Measurements from ENCODE around the gene FAM72D.
"Not testable (repeated sequence)": the region's sequence is repeated elsewhere in the genome, so short reads cannot be mapped to it uniquely, and the experiment has no call there.

FAM72D gene

DNA sequence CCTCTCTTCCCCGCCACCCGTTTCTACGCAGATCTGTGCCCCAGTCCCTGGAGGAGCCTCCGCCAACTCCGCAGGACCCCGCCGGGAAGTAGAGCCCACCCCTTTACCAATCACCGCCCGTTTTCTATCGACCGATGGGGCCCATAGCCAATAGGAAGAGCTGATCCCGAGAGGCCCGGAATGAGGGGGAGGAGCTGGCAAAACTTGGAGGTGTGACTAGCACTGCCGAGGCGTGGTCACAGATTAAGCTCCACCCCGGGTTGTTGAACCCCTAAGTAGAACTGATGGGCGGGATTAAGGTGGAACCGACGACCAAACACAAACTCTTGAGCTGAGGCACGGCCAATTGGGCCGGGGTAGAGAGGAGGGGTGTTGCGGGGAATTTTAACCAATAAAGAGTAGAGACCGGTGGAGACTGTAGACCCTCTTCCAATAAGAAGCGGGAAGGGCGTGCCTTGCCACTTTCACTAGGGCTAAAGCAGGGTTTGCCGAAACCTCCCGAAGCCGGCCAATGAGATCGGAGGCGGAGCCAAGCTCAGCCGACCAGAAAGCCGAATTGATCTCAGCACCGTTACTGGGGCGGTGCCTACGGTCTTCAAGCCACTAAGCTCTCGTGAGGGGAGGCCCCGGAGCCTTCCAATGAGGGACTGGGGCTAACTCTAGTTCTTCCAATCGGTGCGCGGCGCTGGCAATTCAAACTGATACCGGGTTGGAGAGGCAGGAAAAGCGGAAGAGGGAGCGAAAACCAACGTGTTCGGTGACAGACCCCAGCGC is at the start of gene FAM72D, which contains the start of gene SRGAP2B:
TSS of gene FAM72D (plus strand) at position 691 of the 774 bp plus-strand sequence. CDS start 874 bp downstream, outside the sequence.
TSS of gene SRGAP2B (minus strand) at position 45 of the 774 bp plus-strand sequence. CDS start 2,427 bp downstream, outside the sequence.
- not testable (repeated sequence) for H3K9me3 ChIP-seq (ENCODE audit: control insufficient read depth in 1 of 2, low read length in 2 of 2); H3K4me1 ChIP-seq (ENCODE audit: control insufficient read depth in 1 of 2, insufficient read depth in 2 of 2, low read length in 2 of 2); H3K9ac ChIP-seq (ENCODE audit: low read depth in 1 of 2, low read length in 2 of 2); H3K27me3 ChIP-seq (ENCODE audit: control insufficient read depth in 1 of 2, insufficient read depth in 2 of 2, low read length in 2 of 2); H3K27ac ChIP-seq (ENCODE audit: low read depth, low read length); H3K36me3 ChIP-seq (ENCODE audit: control insufficient read depth in 1 of 2, insufficient read depth in 2 of 2, low read length in 2 of 2)
- peak within 1 kb of the TSS in 1 of 2 donors; percentile 54 for H3K4me3 ChIP-seq (ENCODE audit: low read depth in 1 of 2, low read length in 2 of 2)

DNA sequence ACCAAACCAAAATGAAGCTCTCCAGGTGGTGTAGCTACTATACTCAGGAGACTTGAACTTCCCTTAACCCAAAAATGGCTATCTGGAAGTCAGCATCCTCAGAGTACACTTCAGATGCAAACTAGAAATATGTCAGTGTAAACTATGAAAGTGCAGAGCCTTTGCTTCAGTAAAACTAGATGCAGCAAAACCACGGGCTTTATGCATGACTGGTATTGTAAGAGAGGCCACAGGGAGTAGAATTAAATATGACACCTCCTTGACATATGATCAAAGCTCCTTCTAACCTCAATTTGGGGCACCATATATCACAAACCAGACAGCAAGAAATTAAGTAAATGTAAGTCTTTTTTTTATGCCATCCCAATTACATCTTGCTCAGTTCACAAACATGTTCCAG is 48.2 kb upstream of the FAM72D start:
- not testable (repeated sequence) for H3K27ac ChIP-seq (ENCODE audit: low read depth, low read length); H3K4me3 ChIP-seq (ENCODE audit: low read depth in 1 of 2, low read length in 2 of 2); H3K9me3 ChIP-seq (ENCODE audit: control insufficient read depth in 1 of 2, low read length in 2 of 2); H3K4me1 ChIP-seq (ENCODE audit: control insufficient read depth in 1 of 2, insufficient read depth in 2 of 2, low read length in 2 of 2); H3K27me3 ChIP-seq (ENCODE audit: control insufficient read depth in 1 of 2, insufficient read depth in 2 of 2, low read length in 2 of 2); H3K9ac ChIP-seq (ENCODE audit: low read depth in 1 of 2, low read length in 2 of 2); H3K36me3 ChIP-seq (ENCODE audit: control insufficient read depth in 1 of 2, insufficient read depth in 2 of 2, low read length in 2 of 2)

DNA sequence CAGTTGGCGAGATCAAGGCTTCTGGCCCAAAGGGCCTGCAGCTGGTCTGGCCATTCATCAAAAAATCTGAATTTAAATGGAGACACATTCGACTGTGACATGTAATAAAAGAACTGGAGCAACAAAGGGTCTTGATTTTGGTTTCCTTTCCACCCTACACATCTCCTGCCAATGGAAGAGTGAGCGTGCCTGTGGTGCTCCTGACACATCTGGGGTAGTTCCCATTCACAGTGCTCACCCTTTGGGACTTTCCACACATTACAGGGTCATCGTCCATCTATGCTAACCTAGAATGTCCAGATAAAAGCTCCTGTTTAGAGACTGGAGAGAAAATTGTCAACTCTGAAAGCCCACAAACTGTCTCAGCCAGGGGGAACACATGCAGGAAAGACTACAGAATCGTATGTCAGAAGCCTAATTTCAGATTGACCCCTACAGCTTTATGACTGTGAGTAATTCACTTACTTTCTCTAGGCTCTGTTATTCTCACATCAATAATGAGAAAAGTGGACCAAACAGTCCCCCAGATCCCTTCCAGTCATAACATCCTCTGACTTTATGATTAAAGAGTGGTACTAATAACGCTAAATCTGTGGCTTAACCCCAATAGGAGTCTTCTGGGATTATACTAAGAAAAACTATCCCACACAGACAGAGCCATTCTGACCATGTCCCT is 47.5 kb upstream of the FAM72D start:
- H3K9me3 ChIP-seq (ENCODE audit: control insufficient read depth in 1 of 2, low read length in 2 of 2); H3K9ac ChIP-seq (ENCODE audit: low read depth in 1 of 2, low read length in 2 of 2); H3K4me1 ChIP-seq (ENCODE audit: control insufficient read depth in 1 of 2, insufficient read depth in 2 of 2, low read length in 2 of 2); H3K36me3 ChIP-seq (ENCODE audit: control insufficient read depth in 1 of 2, insufficient read depth in 2 of 2, low read length in 2 of 2); H3K4me3 ChIP-seq (ENCODE audit: low read depth in 1 of 2, low read length in 2 of 2); H3K27me3 ChIP-seq (ENCODE audit: control insufficient read depth in 1 of 2, insufficient read depth in 2 of 2, low read length in 2 of 2); H3K27ac ChIP-seq (ENCODE audit: low read depth, low read length): not testable (repeated sequence)

DNA sequence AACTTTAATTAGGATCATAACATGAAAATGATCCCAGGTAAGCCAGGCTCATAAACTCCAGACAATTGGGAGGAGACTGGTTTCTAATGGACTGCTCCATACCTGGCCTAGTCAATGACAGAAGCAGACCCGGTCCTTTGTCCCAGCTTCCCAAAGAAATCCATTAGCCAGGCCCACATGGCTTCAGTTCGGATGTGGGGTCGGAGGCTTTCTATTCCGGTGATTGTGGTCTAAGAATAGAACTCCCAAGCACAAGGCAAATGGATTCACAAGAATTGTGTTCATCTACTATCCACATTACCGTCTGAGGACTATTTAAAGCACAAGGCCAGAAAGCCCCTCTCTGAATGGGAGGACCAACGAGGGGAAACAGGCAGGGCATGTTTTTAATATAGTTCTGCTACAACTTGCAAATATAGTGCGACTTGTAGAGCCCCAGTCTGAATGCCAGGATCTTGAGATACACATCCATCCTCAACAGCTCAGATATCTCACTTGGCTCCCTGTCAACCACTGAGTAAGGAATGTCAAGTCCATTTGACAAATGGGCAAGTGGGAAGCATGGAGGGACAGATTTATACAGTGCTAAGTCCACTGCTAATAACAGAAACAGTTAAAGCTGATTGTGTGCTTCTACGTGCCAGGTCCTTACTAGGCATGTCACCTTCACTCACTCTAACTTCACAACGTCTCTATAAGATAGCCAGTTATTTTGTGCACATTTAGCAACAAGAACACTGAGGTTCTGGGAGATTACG is 43.6 kb upstream of the FAM72D start:
- H3K9me3 ChIP-seq (ENCODE audit: control insufficient read depth in 1 of 2, low read length in 2 of 2); H3K27me3 ChIP-seq (ENCODE audit: control insufficient read depth in 1 of 2, insufficient read depth in 2 of 2, low read length in 2 of 2); H3K36me3 ChIP-seq (ENCODE audit: control insufficient read depth in 1 of 2, insufficient read depth in 2 of 2, low read length in 2 of 2); H3K4me1 ChIP-seq (ENCODE audit: control insufficient read depth in 1 of 2, insufficient read depth in 2 of 2, low read length in 2 of 2); H3K9ac ChIP-seq (ENCODE audit: low read depth in 1 of 2, low read length in 2 of 2); H3K27ac ChIP-seq (ENCODE audit: low read depth, low read length); H3K4me3 ChIP-seq (ENCODE audit: low read depth in 1 of 2, low read length in 2 of 2): not testable (repeated sequence)

DNA sequence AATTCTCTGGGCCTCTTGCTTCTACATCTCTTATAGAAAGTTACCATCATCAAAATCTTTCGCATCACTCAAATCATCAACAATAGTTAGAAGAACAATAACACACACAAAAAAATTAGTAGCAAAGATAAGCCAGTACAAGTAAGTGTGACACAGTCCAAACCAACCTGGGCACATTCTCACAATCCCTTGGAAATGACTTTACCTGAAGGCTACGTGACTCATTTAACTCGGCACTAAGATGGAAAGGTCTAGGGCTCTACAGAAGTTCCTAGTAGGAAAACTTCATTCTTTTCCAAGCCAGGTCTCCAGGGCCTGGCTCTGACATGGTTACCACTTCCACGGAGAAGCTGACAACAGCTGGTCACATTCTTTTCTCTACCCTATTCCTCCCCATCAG is 42.3 kb upstream of the FAM72D start:
- H3K27me3 ChIP-seq (ENCODE audit: control insufficient read depth in 1 of 2, insufficient read depth in 2 of 2, low read length in 2 of 2); H3K27ac ChIP-seq (ENCODE audit: low read depth, low read length); H3K4me3 ChIP-seq (ENCODE audit: low read depth in 1 of 2, low read length in 2 of 2); H3K4me1 ChIP-seq (ENCODE audit: control insufficient read depth in 1 of 2, insufficient read depth in 2 of 2, low read length in 2 of 2); H3K36me3 ChIP-seq (ENCODE audit: control insufficient read depth in 1 of 2, insufficient read depth in 2 of 2, low read length in 2 of 2); H3K9ac ChIP-seq (ENCODE audit: low read depth in 1 of 2, low read length in 2 of 2); H3K9me3 ChIP-seq (ENCODE audit: control insufficient read depth in 1 of 2, low read length in 2 of 2): not testable (repeated sequence)

DNA sequence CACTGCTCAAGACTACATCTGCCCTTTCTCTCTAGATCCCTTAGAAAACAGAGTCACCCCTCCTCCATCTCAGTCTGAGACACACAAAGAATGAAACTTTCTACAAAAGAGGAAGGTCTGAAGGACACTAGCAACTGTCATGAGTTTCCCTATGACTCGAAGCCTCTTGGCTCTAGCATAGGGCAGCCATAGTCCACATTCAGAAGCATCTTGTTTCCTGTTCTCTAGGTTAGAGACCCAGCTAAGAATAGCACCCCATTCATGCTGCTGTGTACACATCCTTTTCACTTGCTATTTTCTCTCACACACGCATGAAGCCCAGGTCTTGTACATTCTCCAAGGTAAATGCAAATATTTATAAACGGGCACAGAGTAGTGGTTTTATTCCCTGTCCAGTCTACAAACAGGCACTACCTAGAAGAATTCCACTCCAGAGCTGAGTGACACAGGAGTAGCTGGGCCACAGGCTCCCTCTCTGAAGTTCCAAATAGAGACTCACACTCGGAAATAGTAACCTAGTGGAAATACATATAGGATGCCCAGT is 40.5 kb upstream of the FAM72D start:
- not testable (repeated sequence) for H3K9ac ChIP-seq (ENCODE audit: low read depth in 1 of 2, low read length in 2 of 2); H3K9me3 ChIP-seq (ENCODE audit: control insufficient read depth in 1 of 2, low read length in 2 of 2); H3K4me1 ChIP-seq (ENCODE audit: control insufficient read depth in 1 of 2, insufficient read depth in 2 of 2, low read length in 2 of 2); H3K4me3 ChIP-seq (ENCODE audit: low read depth in 1 of 2, low read length in 2 of 2); H3K27ac ChIP-seq (ENCODE audit: low read depth, low read length); H3K27me3 ChIP-seq (ENCODE audit: control insufficient read depth in 1 of 2, insufficient read depth in 2 of 2, low read length in 2 of 2); H3K36me3 ChIP-seq (ENCODE audit: control insufficient read depth in 1 of 2, insufficient read depth in 2 of 2, low read length in 2 of 2)

DNA sequence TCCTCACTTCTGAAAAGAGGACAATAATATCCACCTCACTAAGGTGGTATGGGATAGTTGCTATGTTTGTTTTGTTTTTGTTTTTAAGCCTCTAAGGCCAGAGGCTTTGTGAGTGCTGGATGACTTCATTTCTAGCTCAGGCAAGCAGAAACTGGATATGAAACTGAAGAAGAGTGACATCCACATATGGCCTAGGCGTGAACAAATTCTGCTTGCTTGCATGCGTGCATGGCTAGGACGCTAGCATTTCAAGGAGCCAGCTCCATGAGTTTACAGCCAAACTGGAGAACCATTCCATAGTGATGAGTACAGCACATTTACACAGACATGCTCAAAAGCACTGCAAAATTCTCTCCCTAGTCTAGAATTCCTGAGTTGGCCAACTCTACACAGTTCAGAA is 37.6 kb upstream of the FAM72D start:
- not testable (repeated sequence) for H3K27me3 ChIP-seq (ENCODE audit: control insufficient read depth in 1 of 2, insufficient read depth in 2 of 2, low read length in 2 of 2); H3K9ac ChIP-seq (ENCODE audit: low read depth in 1 of 2, low read length in 2 of 2); H3K4me1 ChIP-seq (ENCODE audit: control insufficient read depth in 1 of 2, insufficient read depth in 2 of 2, low read length in 2 of 2); H3K4me3 ChIP-seq (ENCODE audit: low read depth in 1 of 2, low read length in 2 of 2); H3K9me3 ChIP-seq (ENCODE audit: control insufficient read depth in 1 of 2, low read length in 2 of 2); H3K36me3 ChIP-seq (ENCODE audit: control insufficient read depth in 1 of 2, insufficient read depth in 2 of 2, low read length in 2 of 2); H3K27ac ChIP-seq (ENCODE audit: low read depth, low read length)

DNA sequence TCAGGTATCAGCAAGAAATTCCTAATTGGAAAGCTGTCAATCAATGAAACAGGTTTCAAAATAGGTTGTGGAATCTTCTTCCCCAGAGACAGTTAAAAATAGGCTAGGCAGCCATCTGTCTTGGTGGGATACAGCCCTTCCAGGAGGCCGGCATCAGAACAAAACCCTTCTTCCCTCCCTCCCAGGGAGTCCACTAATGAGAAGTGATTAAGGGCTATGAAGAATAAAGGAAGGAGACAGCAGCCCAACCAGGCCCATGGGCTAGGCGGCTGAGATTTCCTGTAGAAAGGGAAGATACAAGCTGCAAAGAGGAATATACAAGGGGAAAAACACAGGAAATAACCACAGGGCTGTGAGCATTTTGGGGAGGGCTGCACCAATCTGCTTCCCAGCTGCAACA is 32.5 kb upstream of the FAM72D start:
- not testable (repeated sequence) for H3K27me3 ChIP-seq (ENCODE audit: control insufficient read depth in 1 of 2, insufficient read depth in 2 of 2, low read length in 2 of 2); H3K36me3 ChIP-seq (ENCODE audit: control insufficient read depth in 1 of 2, insufficient read depth in 2 of 2, low read length in 2 of 2); H3K9me3 ChIP-seq (ENCODE audit: control insufficient read depth in 1 of 2, low read length in 2 of 2); H3K4me3 ChIP-seq (ENCODE audit: low read depth in 1 of 2, low read length in 2 of 2); H3K27ac ChIP-seq (ENCODE audit: low read depth, low read length); H3K9ac ChIP-seq (ENCODE audit: low read depth in 1 of 2, low read length in 2 of 2); H3K4me1 ChIP-seq (ENCODE audit: control insufficient read depth in 1 of 2, insufficient read depth in 2 of 2, low read length in 2 of 2)

DNA sequence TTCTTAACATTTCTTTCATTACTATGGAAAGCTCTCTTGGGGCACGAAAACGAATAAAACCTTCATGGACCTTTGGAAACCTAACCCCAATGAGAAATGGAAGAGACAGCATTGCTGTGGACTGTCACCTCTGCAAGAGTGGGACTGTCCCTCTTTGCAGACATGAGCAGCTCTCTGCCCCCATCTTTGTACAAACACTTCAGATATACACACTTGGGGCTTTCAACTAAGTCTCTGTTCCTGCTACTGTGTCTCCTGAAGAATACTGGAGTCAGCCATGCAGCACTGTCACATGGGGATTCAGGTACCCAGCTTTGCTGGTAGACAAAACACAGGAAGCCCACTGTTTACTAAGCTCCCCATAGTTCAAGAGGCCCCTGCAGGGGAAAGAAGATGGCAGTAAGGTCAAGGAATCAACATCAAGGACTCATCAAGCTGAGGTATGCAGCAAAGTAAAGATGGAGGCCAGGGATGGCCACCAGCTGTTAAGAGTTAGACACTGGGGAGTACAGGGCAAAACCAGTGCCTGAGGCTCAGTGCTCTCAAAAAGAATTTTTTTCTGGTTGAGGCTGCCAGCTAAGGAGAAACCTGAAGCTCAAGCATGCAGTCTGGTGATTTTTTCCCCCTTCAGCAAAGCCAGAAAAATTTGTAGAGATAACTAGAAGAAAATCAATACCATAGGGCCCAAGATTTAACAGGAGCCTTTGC is 31.7 kb upstream of the FAM72D start:
- H3K4me3 ChIP-seq (ENCODE audit: low read depth in 1 of 2, low read length in 2 of 2); H3K4me1 ChIP-seq (ENCODE audit: control insufficient read depth in 1 of 2, insufficient read depth in 2 of 2, low read length in 2 of 2); H3K27me3 ChIP-seq (ENCODE audit: control insufficient read depth in 1 of 2, insufficient read depth in 2 of 2, low read length in 2 of 2); H3K36me3 ChIP-seq (ENCODE audit: control insufficient read depth in 1 of 2, insufficient read depth in 2 of 2, low read length in 2 of 2); H3K9ac ChIP-seq (ENCODE audit: low read depth in 1 of 2, low read length in 2 of 2); H3K27ac ChIP-seq (ENCODE audit: low read depth, low read length); H3K9me3 ChIP-seq (ENCODE audit: control insufficient read depth in 1 of 2, low read length in 2 of 2): not testable (repeated sequence)

Measured in duodenal mucosa (tissue), 2 donors.